ENCODE data around the gene APC2. TPM values are rescaled to one million over a fixed set of nuclear protein-coding genes. Genes with fewer than 3 reads are reported as not detected.

APC2 gene
- total and polyA plus RNA-seq, 8 donors, result 0.10 to 3.5 (median 0.58) TPM; not detected in 1

- intact Hi-C loops (cut with DNase I; ENCODE audit: low total_unique reads), result no loop called here
- TF ChIP-seq POLR2A (IDR thresholded peaks at IDR 0.05) (no peak), CTCF (IDR thresholded peaks at IDR 0.05) (no peak), EP300 (IDR thresholded peaks at IDR 0.05) (no peak), POLR2AphosphoS5 (IDR thresholded peaks at IDR 0.05) (no peak)
- Histone ChIP-seq H3K4me3 (no peak overlapping the region), H3K36me3 (peaks cover 31 to 42% (median 39%) of the 10 kb centered on the region in 4 donors), H3K4me1 (peaks cover 39 to 67% (median 48%) of the 10 kb centered on the region in 4 donors), H3K9me3 (no peaks in the 10 kb centered on the region), H3K27me3 (peaks cover 14 to 19% (median 16%) of the 10 kb centered on the region in 3 donors), H3K27ac (no peak overlapping the region)
- no peak for DNase-seq
- WGBS, 5 donors, result 85 to 89% (median 88%) methylated on average over 25 of the region's 25 CpGs
Measured at GRCh38 chr19:1441677-1442438, 8.1 kb upstream of the APC2 start.

- H3K27me3 ChIP-seq, result peaks cover 28 to 54% (median 49%) of the 10 kb centered on the region in 3 donors
- 0 to 2% (median 1%) methylated on average over 34 to 70 of the region's 70 CpGs for WGBS, 5 donors
- no peaks in the 10 kb centered on the region for H3K9me3 ChIP-seq
- TF ChIP-seq POLR2A (IDR thresholded peaks at IDR 0.05), result no peak
- peak in 1 of 3 donors; percentile 26 for TF ChIP-seq POLR2AphosphoS5 (IDR thresholded peaks at IDR 0.05)
- peak in 5 of 7 experiments; percentile 22 to 97 (median 93) for TF ChIP-seq CTCF (IDR thresholded peaks at IDR 0.05)
- intact Hi-C loops (cut with DNase I; ENCODE audit: low total_unique reads), result no loop called here
- DNase-seq, result peak; percentile 77 to 91
- H3K4me3 ChIP-seq, result peak overlapping the region; percentile 32 to 54 (median 34)
- H3K36me3 ChIP-seq, result peaks cover 22 to 31% (median 29%) of the 10 kb centered on the region in 4 donors
- peaks cover 22 to 53% (median 39%) of the 10 kb centered on the region in 4 donors for H3K4me1 ChIP-seq
- H3K27ac ChIP-seq, result no peak overlapping the region
Measured at GRCh38 chr19:1445185-1445931, 4.6 kb upstream of the APC2 start.

GRCh38 chr19:1445932-1446712 is 3.8 kb upstream of the APC2 start:
- 0 to 2% (median 2%) methylated on average over 9 to 99 of the region's 99 CpGs for WGBS, 5 donors
- H3K27me3 ChIP-seq, result peaks cover 36 to 61% (median 57%) of the 10 kb centered on the region in 3 donors
- no peaks in the 10 kb centered on the region for H3K9me3 ChIP-seq
- intact Hi-C loops (cut with DNase I; ENCODE audit: low total_unique reads), result no loop called here
- H3K27ac ChIP-seq, result no peak overlapping the region
- TF ChIP-seq EP300 (IDR thresholded peaks at IDR 0.05) (no peak), POLR2AphosphoS5 (IDR thresholded peaks at IDR 0.05) (no peak), CTCF (IDR thresholded peaks at IDR 0.05) (no peak)
- peaks cover 22 to 46% (median 34%) of the 10 kb centered on the region in 4 donors for H3K4me1 ChIP-seq
- H3K4me3 ChIP-seq, result peak overlapping the region; percentile 32 to 54 (median 34)
- DNase-seq, result peak in 1 of 2 donors; percentile 79
- H3K36me3 ChIP-seq, result peaks cover 14 to 23% (median 22%) of the 10 kb centered on the region in 4 donors
